T follicular helper cell (primary cell): ENCODE results near the gene SRSF11.
"Not testable (repeated sequence)": the region's sequence is repeated elsewhere in the genome, so short reads cannot be mapped to it uniquely, and the experiment has no call there.

Experiments used
- DNase-seq: peaks from one replicate; pipeline ENCODE4 v3.0.0-alpha.2; 2020; ENCODE audit warnings: low read depth
- total RNA-seq, 2 experiments: gene quantifications; one replicate each; lab custom pipeline; 2026; lab: John Stamatoyannopoulos, UW

The SRSF11 gene, protein sequence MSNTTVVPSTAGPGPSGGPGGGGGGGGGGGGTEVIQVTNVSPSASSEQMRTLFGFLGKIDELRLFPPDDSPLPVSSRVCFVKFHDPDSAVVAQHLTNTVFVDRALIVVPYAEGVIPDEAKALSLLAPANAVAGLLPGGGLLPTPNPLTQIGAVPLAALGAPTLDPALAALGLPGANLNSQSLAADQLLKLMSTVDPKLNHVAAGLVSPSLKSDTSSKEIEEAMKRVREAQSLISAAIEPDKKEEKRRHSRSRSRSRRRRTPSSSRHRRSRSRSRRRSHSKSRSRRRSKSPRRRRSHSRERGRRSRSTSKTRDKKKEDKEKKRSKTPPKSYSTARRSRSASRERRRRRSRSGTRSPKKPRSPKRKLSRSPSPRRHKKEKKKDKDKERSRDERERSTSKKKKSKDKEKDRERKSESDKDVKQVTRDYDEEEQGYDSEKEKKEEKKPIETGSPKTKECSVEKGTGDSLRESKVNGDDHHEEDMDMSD
- total RNA-seq: 175 to 275 reads per million in 2 experiments

DNA sequence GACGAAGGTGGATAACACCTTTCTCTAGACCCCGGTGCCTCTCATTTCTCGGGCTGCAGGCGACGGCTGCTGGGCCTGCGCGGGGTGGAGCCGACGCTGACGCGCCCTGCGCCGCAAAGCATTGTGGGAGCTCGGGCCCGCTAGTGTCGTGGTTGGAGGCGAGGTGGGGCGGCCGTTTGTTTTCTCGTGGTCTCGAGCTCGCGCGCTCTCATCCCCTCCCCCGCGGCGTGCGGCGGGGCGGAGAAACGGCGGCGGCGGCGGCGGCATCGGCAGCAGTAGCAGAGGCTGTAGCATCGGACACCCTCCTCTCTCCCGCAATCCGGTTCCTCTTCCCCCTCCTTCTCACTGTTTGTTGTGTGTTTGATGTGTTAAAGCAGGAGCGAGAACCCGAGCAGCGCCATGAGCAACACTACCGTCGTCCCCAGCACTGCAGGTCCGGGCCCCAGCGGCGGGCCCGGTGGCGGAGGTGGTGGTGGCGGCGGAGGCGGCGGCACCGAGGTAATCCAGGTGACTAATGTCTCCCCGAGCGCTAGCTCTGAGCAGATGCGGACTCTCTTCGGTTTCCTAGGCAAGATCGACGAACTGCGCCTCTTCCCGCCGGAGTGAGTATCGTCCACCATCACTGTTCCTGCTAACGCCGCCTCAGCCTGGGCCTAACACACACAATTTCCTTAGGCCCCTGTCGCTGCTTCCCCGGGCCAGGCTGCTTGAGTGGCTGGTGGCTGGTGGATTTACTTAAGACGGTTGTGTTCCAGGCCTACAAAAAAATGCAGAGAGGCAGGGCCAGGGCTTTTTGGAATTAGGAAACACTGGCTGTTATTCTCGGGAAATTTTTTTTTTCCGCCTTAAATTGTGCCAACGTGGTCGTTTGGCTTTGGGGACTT lies at the start of gene SRSF11:
TSS of gene SRSF11 (plus strand) at position 143 of the 884 bp plus-strand sequence. CDS start at position 400, 257 bp downstream.
- peak; percentile 96 for DNase-seq

GRCh38 chr1:70171512-70171911 lies 49.7 kb upstream of the SRSF11 start:
- no peak for DNase-seq

GRCh38 chr1:70185181-70185580 lies 36.0 kb upstream of the SRSF11 start:
- not testable (repeated sequence) for DNase-seq

DNA sequence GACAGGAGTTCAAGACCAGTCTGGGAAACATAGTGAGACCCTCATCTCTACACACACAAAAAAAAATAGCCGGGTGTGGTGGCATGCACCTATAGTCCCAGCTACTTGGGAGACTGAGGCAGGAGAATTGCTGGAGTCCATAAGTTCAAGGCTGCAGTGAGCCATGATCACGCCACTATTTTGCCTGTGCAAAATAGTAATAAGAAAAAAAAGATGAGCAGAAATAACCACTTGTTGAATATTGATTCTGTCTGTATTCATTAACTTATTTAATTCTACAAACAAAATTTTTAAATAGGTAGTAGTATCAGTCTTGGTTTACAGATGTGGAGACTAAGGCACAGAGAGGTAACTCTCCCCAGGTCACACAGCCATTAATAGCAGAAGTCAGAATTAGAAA lies 32.7 kb upstream of the SRSF11 start:
- no peak for DNase-seq

DNA sequence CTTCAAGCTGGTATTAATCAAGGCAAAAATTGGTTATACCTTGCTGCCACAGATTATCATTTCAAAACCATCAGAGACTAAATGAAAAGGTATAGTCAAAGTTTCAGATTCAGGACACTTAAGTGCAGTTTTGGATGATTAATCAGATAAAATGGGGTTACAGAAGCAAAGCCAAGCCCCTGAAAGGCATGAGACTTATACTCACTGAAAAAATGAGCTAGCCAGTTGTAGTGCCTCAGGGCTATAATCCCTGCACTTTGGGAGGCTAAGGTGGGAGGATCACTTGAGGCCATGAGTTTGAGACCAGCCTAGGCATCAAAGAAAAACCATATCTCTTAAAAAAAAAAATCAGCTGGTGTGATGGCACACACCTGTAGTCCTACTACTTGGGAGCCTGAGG lies 31.0 kb upstream of the SRSF11 start:
- no peak for DNase-seq

DNA sequence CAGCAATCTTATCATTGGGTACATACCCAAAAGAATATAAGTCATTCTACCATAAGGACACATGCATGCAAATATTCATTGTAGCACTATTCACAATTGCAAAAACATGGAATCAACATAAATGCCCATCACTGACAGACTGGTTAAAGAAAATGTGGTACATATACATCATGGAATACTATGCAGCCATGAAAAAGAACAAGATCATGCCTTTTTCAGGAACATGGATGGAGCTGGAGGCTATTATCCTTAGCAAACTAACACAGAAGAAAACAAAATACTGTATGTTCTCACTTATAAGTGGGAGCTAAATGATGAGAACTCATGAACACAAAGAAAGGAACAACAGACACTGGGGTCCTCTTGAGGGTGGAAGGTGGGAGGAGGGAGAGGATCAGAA lies 28.7 kb upstream of the SRSF11 start:
- DNase-seq: not testable (repeated sequence)

- no peak for DNase-seq
These were observed 26.6 kb upstream of the SRSF11 start for GRCh38 chr1:70194601-70195000.

DNA sequence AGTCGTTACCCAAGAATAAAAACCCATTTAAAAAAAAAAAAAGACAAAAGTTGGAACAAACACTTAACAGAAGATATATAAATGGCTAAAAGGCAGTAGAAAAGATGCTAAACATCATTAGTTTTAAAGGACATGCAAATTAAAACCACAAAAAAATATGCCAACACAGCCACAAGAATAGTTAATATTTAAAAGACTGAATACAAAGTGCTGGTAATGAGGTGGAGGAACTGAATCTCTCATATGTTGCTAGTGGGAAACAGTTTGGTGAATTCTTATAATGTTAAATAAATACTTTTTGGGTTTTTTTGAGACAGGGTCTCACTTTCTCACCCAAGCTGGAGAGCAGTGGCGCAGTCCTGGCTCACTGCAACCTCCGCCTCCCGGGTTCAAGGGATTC lies 25.8 kb upstream of the SRSF11 start:
- DNase-seq: no peak

DNA sequence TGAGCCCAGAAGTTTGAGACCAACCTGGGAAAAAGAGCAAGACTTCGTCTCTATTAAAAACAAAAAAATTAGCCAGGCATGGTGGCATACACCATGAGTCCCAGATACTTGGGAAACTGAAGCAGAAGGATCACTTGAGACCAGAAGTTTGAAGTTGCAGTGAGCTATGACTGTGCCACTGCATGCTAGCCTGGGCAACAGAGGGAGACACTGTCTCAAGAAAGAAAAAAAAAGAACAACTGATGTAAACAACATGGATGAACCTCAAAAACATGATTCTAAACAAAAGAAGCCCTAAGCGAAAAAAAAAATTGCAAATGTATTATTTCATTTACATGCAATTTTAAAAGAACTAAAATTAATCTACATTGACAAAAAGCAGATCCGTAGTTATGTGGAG lies 24.8 kb upstream of the SRSF11 start:
- no peak for DNase-seq

DNA sequence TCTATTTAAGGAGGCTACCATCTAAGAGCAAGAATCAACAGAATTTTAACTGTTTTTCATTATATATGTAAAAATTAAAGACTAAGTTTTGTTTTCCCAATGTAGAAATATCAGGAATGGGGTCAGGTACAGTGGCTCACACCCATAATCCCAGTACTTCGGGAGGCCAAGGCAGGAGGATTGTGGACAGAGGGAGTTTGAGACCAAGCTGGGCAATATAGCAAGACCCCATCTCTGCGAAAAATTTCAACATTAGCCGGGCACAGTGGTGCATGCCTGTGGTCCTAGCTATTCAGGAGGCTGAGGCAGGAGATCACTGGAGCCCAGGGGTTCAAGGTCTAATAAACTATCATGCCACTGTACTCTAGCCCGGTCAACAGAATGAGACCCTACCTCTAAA lies 21.1 kb upstream of the SRSF11 start:
- no peak for DNase-seq

GRCh38 chr1:70202173-70202758 lies 18.9 kb upstream of the SRSF11 start:
- DNase-seq: no peak

DNA sequence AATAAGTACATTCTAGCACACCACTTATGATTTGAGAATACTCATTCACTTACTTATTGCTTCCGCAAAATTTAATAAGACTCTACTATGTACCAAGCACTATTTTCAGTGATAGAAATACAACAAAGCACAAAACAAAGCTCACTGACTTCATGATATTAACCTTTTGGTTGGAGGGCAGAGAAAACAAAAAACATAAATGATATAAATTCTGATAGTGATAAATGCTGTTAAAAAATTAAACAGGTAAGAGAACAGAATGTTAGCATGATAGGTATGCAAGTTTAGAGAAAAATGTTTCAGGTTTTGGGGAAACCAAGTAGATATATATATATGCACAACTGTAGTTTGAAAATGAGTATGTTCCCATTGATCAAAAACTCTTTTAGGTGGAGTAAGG lies 17.0 kb upstream of the SRSF11 start:
- DNase-seq: no peak

DNA sequence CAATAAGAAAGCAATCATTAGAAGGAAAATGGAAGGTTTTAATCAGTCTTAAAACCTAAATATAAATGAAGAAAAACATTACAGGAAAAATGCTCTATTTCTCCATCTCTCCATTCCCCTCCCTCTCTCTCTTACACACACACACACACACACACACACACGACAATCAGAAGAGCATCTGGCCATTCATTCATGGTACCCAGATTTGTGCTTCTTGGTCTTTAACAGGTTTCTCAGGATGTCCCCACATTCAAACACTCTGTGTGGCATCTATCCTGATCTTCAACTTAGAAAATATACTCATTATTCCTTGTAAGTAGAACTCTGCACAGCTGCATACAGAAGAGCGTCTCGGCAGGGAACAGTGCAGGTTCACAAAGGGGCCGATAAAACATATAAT lies 16.6 kb upstream of the SRSF11 start:
- DNase-seq: no peak

DNA sequence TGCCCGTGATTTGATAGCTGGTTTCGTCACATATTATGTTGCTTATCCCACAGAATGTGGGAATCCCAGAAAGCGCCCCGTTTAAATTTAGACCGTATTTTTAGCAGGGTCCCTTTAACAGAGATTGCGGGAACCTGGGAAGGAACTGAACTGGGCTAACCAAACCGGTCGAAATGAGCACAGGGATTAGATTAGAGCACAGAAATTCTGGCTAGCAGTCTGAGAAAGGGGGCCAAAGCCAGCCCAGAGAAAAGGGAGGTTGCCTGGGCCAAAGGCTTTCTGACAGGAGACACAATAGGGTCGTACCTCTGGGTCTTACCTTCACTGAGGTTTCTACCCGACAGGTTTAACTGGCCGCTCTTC lies 16.1 kb upstream of the SRSF11 start:
- DNase-seq: no peak

DNA sequence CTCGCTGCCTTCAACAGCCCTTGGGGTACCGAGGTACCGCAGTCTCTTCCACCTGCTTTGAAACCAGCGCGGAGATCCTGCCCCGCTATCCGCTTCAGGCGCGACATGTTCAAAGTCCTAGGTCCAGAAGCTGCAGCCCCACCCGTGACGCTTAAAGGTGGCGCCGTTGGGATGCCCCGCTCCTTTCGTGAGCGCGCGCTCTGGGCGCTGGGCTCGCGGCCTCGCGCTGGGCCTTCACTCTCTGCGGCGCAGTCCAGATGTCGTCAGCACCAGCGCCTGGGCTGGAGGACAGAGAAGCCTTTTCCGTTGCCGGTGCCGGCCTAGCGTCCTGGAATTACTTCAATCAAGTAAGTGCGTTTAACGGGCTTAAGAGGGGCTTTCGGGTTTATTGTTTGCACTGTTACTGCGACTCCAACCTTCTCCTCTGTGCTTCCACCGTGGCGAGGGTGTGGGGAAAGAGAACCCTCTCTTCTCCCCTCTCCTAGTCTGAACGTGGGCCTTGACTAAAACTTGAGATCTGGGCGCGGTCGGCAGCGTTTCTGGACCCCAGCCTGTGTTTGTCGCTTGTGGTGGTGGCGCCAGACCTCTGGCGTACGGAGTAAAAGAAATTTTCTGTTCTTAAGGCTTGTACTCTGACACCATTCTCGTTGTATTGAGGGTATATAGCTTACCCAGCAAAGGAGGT lies 15.6 kb upstream of the SRSF11 start, which contains the start of gene LRRC40:
TSS of gene LRRC40 (minus strand) at position 146 of the 685 bp plus-strand sequence. CDS start at position 107, 39 bp downstream.
- peak; percentile 93 for DNase-seq

DNA sequence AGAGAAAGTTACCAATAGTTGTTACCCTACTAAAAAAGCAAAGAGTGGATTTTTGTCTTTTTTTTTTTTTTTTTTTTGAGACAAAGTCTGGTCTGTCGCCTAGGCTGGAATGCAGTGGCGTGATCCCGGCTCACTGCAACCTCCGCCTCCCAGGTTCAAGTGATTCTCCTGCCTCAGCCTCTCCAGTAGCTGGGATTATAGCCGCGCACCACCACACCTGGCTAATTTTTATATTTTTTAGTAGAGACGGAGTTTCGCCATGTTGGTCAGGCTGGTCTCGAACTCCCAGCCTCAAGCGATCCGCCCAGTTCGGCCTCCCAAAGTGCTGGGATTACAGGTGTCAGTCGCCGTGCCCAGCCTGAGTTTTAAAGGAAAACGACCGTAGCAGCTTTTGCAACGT lies 14.3 kb upstream of the SRSF11 start:
- DNase-seq: not testable (repeated sequence)

DNA sequence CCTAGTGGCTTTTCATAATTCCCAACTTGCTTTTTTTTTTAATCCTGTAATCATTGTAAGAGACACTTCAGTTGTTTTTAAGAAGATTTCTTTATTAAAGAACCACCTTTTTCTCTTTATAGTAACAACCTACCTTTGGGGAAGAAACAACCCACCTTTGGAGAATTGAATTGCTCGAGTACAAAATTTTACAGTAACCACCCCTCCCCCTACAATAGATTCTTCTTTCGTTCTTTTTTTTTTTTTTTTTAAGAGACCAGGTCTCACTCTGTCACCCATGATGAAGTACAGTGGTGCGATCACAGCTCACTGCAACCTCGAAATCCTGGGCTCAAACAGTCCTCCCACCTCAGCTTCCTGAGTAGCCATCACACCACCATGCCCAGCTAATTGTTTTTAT lies 13.7 kb upstream of the SRSF11 start:
- DNase-seq: no peak

DNA sequence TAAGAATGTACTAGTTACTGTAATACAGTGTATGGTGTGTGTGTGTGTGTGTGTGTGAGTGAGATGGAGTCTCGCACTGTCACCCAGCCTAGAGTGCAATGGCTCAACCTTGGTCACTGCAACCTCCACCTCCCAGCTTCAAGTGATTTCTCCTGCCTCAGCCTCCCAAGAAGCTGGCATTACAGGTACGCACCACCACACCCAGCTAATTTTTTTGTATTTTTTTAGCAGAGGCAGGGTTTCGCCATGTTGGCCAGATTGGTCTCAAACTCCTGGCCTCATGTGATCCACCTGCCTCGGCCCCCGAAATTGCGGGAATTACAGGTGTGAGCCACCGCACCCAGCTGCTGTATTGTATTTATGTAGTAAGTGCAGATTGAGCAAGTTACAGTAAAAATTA lies 12.9 kb upstream of the SRSF11 start:
- no peak for DNase-seq

DNA sequence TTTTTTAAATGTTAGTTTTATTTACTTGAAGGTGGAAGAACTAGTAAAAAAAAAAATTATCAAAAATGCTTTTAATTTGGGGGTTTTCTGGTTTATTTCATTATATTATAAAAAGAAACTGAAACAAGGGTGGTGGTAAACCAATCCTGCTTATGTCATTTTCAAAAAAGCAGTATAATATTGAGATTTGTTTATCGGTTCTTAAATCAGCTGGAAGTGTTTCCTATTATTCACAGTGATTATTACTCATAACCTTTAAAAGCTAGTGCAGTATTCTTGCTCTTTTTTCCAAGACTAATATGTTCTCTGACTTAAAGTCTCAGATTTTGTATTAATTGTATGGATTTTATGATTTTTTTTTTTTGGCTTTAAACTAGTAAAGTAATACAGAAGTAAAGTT lies 10.4 kb upstream of the SRSF11 start:
- no peak for DNase-seq

DNA sequence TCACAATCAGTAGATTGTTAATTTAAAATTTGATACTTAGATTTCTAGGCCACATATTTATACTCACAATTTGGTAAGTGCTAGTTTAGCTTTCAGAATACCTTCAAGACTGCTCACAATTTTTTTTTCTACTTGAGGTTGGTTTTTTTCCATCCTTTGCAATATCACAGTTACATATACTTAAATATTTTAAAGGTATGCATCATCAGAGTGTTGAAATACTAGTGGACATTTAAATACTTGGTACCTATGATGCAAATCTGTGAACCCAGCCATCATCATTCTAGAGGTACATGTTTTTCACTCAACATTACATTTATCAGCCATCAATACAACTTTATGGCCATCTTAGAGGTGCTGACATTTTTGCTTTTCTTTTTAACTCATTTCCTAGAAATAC lies 9.6 kb upstream of the SRSF11 start:
- no peak for DNase-seq

- no peak for DNase-seq
These were observed 1.2 kb upstream of the SRSF11 start for GRCh38 chr1:70220015-70220414.
